HK-2 (cell line): Measurements from ENCODE around the gene RPL12.
"Not testable (repeated sequence)": the region's sequence is repeated elsewhere in the genome, so short reads cannot be mapped to it uniquely, and the experiment has no call there.

ENCODE experiments used
- DNase-seq: peaks from one replicate; pipeline ENCODE4 v3.0.0-alpha.2; 2018; ENCODE audit not compliant: unreplicated experiment

Gene RPL12

DNA sequence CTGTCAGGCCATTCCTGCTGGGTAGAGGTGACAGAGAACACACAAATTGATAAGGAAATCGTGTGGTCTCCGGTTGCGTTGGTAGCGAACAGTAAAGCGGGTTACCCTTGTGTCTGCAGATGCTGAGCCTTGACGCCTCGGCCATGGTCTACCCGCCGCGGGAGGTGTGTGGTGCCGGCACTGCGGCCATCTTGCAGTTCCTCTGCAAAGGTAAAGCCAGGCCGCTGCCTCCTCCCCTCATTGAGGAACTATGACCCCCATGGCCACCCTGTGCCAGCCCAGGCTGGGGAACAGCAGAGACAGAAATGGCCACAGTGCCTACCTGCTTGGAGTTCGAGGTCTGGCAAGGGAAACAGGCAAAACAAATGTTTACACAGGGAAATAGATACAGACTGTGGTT is 16.4 kb upstream of the RPL12 start:
- DNase-seq = no peak

GRCh38 chr9:127466407-127466917 is 15.3 kb upstream of the RPL12 start:
- DNase-seq = not testable (repeated sequence)

- DNase-seq = no peak
Observed at GRCh38 chr9:127463911-127464310, 12.7 kb upstream of the RPL12 start.

DNA sequence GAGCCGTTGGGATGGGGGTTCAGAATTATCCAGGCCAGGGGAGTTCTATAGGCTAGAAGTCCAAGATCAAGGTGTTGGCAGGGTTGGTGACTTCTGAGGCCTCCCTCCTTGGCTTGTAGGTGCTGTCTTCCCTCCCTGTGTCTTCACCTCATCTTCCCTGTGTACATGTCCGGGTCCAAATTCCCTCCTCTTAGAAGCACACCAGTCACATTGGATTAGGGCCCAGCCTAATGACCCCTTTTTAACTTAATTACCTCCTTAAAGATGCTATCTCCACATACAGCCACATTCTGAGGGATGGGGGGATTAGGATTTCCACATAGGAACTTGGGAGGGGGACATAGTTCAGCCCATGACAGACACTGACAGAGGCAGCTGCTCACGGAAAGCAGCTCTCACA is 12.2 kb upstream of the RPL12 start:
- no peak for DNase-seq

- no peak for DNase-seq
Observed at GRCh38 chr9:127458921-127459320, 7.7 kb upstream of the RPL12 start.

- DNase-seq = no peak
Observed at GRCh38 chr9:127457191-127457878, 6.1 kb upstream of the RPL12 start.

DNA sequence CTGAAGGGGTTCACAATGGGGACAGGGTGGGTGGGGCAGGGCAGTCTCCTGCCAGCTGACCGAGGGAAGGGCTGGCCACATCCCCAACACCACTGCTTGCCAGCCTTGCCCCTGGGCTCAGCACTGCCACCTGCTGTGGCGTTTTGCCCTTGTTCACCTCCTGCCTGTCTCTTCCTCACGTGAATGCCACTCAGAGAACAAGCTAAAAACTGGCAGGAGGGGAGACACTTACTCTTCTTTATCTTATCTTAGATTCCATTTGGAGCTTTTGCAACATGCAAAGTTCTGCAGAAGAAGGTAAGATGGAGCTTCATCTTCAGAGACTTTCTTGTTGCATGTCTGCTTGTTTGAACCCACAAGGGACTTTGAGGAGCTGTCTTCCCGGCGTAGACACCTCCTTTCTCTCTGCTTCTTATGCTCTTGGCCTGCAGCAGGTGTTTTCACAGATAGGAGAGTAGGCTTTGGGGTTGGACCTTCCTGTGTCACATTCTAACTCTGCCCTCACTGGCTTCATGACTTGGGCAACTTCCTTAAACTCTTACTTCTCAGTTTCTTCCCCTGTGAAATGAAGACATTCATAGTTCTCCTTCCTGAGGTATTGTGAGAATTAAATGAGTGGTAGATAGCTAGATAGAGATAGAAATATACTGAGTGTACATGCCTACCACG is 4.3 kb upstream of the RPL12 start:
- no peak for DNase-seq

DNA sequence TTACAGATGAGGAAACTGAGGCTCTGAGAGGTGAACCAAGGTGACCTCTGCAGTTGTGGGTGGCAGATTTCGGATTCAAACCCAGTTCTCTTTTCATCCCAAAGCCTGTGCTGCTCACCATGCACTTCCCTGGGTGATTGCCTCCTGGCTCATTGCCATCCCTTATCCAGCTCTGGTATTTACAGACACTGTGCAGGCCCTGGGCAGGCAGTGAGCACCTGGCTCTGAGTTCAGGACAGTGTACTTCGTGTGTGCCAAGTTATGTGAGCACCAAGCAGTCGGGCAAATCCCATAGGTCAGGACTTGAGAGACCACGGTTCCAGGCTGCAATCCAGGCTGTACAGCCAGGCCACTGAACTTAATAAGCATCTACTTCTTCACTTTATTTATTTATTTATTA is 1.5 kb upstream of the RPL12 start:
- DNase-seq = no peak

DNA sequence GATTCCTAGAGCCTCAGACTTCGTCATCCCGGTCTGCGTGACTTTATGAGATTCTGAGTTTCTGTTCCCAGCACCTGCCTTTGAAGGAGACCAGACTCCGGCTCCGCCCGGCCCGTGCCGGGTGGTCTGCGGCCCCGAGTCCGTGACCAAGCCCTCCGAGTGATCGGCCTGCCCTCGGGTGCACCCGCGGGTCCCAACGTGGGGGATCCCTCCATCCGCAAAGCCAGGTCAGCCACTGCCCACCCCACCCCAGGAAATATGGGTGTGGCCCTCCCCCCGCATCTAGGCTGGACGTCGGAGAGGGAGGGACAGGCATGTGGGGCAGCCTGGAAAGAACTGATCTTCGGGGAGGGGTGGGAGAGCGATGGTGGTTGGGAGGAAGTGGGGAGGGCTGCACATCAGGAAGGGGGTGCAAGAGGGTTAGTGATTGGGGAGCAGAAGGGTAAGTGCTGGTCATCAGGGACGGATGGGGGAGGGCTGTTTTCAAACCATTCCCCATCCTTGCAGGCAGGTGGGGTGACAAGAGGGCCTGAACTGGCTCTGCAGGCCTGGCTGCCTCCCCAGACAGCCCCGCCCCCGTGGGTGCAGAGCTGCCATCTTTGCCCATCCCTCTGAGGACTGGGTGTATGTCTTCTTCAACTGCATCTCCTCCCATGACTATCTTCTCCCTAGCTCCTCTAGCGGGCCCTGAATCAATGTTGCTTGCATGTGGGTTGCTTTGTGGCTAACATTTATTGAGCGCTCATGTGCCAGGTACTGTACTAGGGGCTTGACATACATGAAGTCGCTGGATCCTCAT is 851 bp upstream of the RPL12 start:
- peak; percentile 70 for DNase-seq

DNA sequence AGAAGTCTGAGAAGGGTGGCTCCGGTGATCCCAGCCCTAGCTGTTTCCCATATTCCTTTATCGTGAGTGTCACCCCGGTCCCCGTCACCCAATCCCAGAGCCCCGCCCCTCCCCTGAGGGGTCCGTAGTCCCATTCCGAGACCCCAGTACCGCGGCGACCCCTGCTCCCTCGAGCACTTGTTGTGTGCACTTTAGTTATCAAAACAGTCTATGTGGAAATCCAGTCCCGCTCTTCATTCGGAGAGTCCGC is 327 bp upstream of the RPL12 start:
- no peak for DNase-seq

GRCh38 chr9:127450243-127450760 is 904 bp downstream of the RPL12 start:
- peak; percentile 32 for DNase-seq

DNA sequence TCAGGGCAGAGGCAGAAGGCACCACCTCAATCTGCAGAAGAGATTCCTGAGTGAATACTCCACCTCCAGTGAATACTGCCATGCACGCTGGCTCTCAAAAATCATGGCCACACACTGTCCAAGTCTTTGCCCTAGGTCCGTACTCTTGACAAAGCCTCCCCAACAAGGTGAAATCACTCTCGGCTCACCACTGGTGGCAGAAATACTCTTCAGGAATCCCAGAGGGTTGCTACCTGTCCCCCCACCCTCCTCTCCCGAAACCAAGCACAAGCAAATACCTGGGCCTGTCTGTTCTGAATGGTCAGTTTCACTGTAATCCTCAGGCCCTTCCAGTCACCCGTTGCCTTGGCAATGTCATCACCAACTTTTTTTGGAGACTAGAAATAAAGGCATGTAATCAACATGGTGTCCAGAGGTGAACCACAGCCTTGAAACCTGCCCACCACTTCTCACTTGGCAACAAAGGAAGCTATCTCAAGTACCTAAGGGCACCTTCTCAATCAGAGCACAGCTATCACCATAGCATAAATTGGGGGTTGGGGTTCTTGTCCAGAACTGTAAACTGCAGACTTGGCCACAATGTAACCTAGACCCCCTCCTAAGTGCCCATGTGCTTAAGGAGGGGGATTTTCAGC is 1.8 kb downstream of the RPL12 start:
- peak; percentile 35 for DNase-seq

- no peak for DNase-seq
Observed at GRCh38 chr9:127448112-127448805, 2.9 kb downstream of the RPL12 start.

DNA sequence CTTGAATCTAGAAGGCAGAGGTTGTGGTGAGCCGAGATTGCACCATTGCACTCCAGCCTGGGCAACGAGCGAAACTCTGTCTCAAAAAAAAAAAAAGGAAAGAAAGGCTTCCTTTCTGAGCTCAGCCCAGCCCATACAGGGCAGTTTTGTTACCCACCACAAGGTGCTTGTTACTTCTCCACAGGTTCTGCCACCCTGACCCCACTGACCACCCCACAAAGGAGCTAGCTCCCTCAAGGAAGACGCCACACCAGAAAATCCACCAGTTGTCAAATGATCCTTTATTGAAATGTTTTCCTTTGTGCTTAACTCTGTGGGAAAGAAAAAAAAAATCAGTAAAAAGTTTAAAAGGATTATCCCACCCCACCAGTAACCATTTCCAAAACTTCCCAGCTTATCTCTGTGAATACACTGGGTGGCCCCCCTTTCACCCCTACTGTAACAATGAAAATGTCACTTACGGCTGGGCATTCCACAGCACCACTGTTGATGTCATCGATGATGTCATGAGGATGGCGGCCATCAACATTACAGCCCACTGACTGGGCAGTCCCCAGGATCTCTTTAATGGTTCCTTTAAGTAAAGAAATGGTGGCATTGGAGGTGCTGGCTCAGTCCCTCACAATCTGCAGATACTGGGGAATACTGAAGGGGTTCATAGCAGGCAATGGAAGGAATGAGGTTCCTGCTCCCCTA is 3.6 kb downstream of the RPL12 start:
- DNase-seq = peak; percentile 14

GRCh38 chr9:127446713-127447415 is 4.3 kb downstream of the RPL12 start:
- peak; percentile 18 for DNase-seq

GRCh38 chr9:127445851-127446712 is 5.1 kb downstream of the RPL12 start:
- DNase-seq = peak; percentile 47

DNA sequence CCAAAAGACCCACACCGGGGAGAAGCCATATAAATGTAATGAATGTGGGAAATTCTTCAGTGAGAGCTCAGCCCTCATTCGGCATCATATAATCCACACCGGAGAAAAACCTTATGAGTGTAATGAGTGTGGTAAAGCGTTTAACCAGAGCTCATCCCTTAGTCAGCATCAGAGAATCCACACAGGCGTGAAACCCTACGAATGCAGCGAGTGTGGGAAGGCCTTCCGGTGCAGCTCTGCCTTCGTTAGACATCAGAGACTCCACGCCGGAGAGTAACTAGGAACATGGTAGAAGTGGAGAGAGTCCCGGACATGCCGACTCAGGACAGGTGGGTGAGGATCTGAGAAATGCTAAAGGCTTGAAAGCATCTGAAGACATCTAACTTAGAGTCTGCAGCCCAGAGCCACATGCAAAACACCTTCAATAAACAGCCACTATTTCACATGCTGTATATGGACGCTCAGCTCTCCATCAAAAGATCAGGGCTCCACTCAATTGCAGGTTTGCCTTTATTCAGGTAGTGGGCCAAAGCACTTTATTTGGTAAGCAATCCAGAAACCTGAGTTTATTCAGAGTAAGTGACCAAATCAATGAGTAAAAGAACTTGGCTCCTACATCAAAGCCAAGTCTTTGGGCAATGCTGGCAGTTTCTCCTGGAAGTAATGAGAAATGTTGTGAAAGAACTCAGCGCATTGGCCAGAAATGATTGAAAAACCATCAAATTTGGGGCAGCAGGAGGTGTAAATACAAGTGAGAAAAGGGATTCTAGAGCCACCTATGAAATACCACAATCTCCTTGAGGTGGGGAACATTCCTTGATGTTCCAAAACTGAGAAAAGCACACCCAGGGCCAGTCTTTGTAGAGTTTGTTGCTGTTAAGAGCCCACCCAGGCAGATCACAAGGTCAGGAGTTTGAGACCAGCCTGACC is 6.0 kb downstream of the RPL12 start:
- DNase-seq = peak; percentile 29

GRCh38 chr9:127444283-127444920 is 6.8 kb downstream of the RPL12 start:
- DNase-seq = peak; percentile 24
